NOMO-1 treated with DMSO at 0.1 percent for 48 hours (cell line): ENCODE data around the gene ANO4.
"Not testable (repeated sequence)": the region's sequence is repeated elsewhere in the genome, so short reads cannot be mapped to it uniquely, and the experiment has no call there.

ENCODE experiments used
- DNase-seq: peaks from one replicate; lab custom pipeline; 2025; ENCODE audit not compliant: unreplicated experiment; lab: John Stamatoyannopoulos, UW

The ANO4 gene

GRCh38 chr12:100987552-100988521 lies 193.3 kb downstream of the ANO4 start:
- DNase-seq: peak; percentile 95

- DNase-seq: not testable (repeated sequence)
These were observed 194.9 kb downstream of the ANO4 start for GRCh38 chr12:100989509-100989908.

- no peak for DNase-seq
These were observed 196.5 kb downstream of the ANO4 start for GRCh38 chr12:100991102-100991501.

GRCh38 chr12:100992194-100992593 lies 197.6 kb downstream of the ANO4 start:
- DNase-seq: no peak

GRCh38 chr12:100993916-100994450 lies 199.4 kb downstream of the ANO4 start:
- no peak for DNase-seq

- DNase-seq: no peak
These were observed 200.6 kb downstream of the ANO4 start for GRCh38 chr12:100995201-100995600.

- peak; percentile 47 for DNase-seq
These were observed 201.2 kb downstream of the ANO4 start for GRCh38 chr12:100995771-100996170.

- no peak for DNase-seq
These were observed 207.1 kb downstream of the ANO4 start for GRCh38 chr12:101001669-101002068.

GRCh38 chr12:101002696-101003419 lies 208.3 kb downstream of the ANO4 start:
- no peak for DNase-seq

GRCh38 chr12:101004898-101005297 lies 210.3 kb downstream of the ANO4 start:
- DNase-seq: no peak

GRCh38 chr12:101009274-101009673 lies 214.7 kb downstream of the ANO4 start:
- DNase-seq: no peak

- DNase-seq: no peak
These were observed 216.3 kb downstream of the ANO4 start for GRCh38 chr12:101010896-101011295.

GRCh38 chr12:101013993-101014392 lies 219.4 kb downstream of the ANO4 start:
- DNase-seq: no peak

- no peak for DNase-seq
These were observed 220.5 kb downstream of the ANO4 start for GRCh38 chr12:101015044-101015443.

- no peak for DNase-seq
These were observed 224.0 kb downstream of the ANO4 start for GRCh38 chr12:101018540-101018939.

GRCh38 chr12:101019201-101019600 lies 224.6 kb downstream of the ANO4 start:
- no peak for DNase-seq

GRCh38 chr12:101019667-101020066 lies 225.1 kb downstream of the ANO4 start:
- no peak for DNase-seq

- DNase-seq: no peak
These were observed 226.9 kb downstream of the ANO4 start for GRCh38 chr12:101021442-101021841.

- peak; percentile 44 for DNase-seq
These were observed 227.4 kb downstream of the ANO4 start for GRCh38 chr12:101021911-101022388.

- DNase-seq: no peak
These were observed 232.6 kb downstream of the ANO4 start for GRCh38 chr12:101027200-101027599.

GRCh38 chr12:101027816-101028215 lies 233.2 kb downstream of the ANO4 start:
- no peak for DNase-seq
